GM10266 (cell line): ENCODE data around the gene CYP3A4.
"Not testable (repeated sequence)": the region's sequence is repeated elsewhere in the genome, so short reads cannot be mapped to it uniquely, and the experiment has no call there.

Experiments
- DNase-seq: peaks from one replicate; pipeline ENCODE4 v3.0.0; 2012; ENCODE audit errors: extremely low spot score
- CTCF ChIP-seq: IDR thresholded peaks from 2 replicates; pipeline ENCODE4 v1.5.1; 2012; ENCODE audit warnings: mild to moderate bottlenecking, low read depth; ENCODE audit not compliant: control insufficient read depth, insufficient read depth; ENCODE audit errors: missing control alignments

The CYP3A4 gene

GRCh38 chr7:99805641-99806040, 21.7 kb upstream of the CYP3A4 start:
- DNase-seq = no peak
- TF ChIP-seq CTCF = no peak

- not testable (repeated sequence) for DNase-seq
Measured at GRCh38 chr7:99803118-99803517, 19.1 kb upstream of the CYP3A4 start.

- DNase-seq = not testable (repeated sequence)
Measured at GRCh38 chr7:99801407-99801806, 17.4 kb upstream of the CYP3A4 start.

- no peak for DNase-seq
- TF ChIP-seq CTCF = no peak
Measured at GRCh38 chr7:99798972-99799371, 15.0 kb upstream of the CYP3A4 start.

GRCh38 chr7:99795864-99796263, 11.9 kb upstream of the CYP3A4 start:
- DNase-seq = not testable (repeated sequence)

GRCh38 chr7:99794585-99795502, 10.9 kb upstream of the CYP3A4 start:
- no peak for TF ChIP-seq CTCF

GRCh38 chr7:99793443-99793842, 9.5 kb upstream of the CYP3A4 start:
- no peak for TF ChIP-seq CTCF
- DNase-seq = no peak

More at GRCh38 chr7:99794585-99795502, 10.9 kb upstream of the CYP3A4 start:
- no peak for DNase-seq

- DNase-seq = no peak
- no peak for TF ChIP-seq CTCF
Measured at GRCh38 chr7:99792967-99793366, 9.0 kb upstream of the CYP3A4 start.
